ENCODE data around the gene OTOP2. TPM values are rescaled to one million over a fixed set of nuclear protein-coding genes. Genes with fewer than 3 reads are reported as not detected.
"Not testable (repeated sequence)": the region's sequence is repeated elsewhere in the genome, so short reads cannot be mapped to it uniquely, and the experiment has no call there.

OTOP2 gene
- total and polyA plus RNA-seq, 4 donors: not detected

GRCh38 chr17:74903034-74903433, 21.0 kb upstream of the OTOP2 start:
- no peak for TF ChIP-seq CTCF (IDR thresholded peaks at IDR 0.05; ENCODE audit: control extremely low read depth, extremely low read depth)
- H3K36me3 ChIP-seq (ENCODE audit: control insufficient read depth in 4 of 4, insufficient read depth in 4 of 4, low read length in 4 of 4): no peaks in the 10 kb centered on the region
- no peak for DNase-seq
- H3K27ac ChIP-seq (ENCODE audit: low read depth in 1 of 2, low read length in 1 of 2): no peak overlapping the region
- peaks cover 0 to 3% (median 0%) of the 10 kb centered on the region in 4 donors for H3K9me3 ChIP-seq (ENCODE audit: control insufficient read depth in 4 of 4, insufficient read depth in 3 of 4, low read length in 3 of 4)
- H3K27me3 ChIP-seq (ENCODE audit: control insufficient read depth in 3 of 3, insufficient read depth in 3 of 3, low read length in 2 of 3): no peaks in the 10 kb centered on the region
- no peak for ATAC-seq (ENCODE audit: insufficient read depth, low FRiP score)
- H3K4me3 ChIP-seq: no peak overlapping the region
- no peak overlapping the region for H3K9ac ChIP-seq (ENCODE audit: insufficient read depth in 1 of 2, low read length in 2 of 2)
- H3K4me1 ChIP-seq (ENCODE audit: control insufficient read depth in 5 of 5, insufficient read depth in 5 of 5, low read length in 5 of 5): no peaks in the 10 kb centered on the region
- WGBS, 2 donors: 87 to 90% methylated on average over 9 of the region's 9 CpGs

- H3K27me3 ChIP-seq (ENCODE audit: control insufficient read depth in 3 of 3, insufficient read depth in 3 of 3, low read length in 2 of 3): no peaks in the 10 kb centered on the region
These were observed 20.4 kb upstream of the OTOP2 start for GRCh38 chr17:74903671-74904070.

DNA sequence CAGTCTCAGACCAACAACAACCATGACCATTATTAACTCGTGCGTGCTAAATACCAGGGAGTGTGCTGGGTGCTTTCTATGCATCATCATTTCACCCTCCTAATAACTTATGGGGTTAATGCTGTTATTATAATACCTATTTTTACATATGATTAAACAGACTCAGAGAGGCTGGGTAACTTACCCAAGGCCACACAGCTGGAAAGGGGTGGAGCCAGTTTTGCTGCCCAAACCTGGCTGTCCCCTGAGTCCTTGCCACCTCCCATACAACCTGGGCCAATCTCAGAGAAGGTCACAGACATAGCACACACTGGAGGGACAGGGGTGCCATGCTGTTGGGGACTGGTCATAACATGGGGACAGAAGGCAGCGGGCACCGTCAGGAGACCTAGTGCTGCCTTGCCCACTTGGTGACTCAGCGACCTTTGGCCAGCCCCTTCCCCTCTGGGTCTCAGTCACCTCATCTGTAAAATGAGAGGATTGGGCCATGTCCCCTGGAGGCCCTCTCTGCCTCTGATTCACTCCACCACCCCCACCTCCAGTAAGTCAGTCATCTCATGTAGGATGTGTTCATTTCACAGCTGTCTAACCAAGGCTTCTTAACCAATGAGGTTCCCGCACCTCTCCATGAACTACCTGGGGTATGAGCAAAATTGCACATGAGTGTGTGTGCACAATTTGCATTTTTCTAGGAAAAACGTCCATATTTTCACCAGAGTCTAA, 19.2 kb upstream of the OTOP2 start:
- no peak overlapping the region for H3K27ac ChIP-seq (ENCODE audit: low read depth in 1 of 2, low read length in 1 of 2)
- no peak overlapping the region for H3K4me3 ChIP-seq
- peaks cover 0 to 3% (median 0%) of the 10 kb centered on the region in 4 donors for H3K9me3 ChIP-seq (ENCODE audit: control insufficient read depth in 4 of 4, insufficient read depth in 3 of 4, low read length in 3 of 4)
- no peaks in the 10 kb centered on the region for H3K4me1 ChIP-seq (ENCODE audit: control insufficient read depth in 5 of 5, insufficient read depth in 5 of 5, low read length in 5 of 5)
- 80 to 81% methylated on average over 7 of the region's 7 CpGs for WGBS, 2 donors
- no peaks in the 10 kb centered on the region for H3K27me3 ChIP-seq (ENCODE audit: control insufficient read depth in 3 of 3, insufficient read depth in 3 of 3, low read length in 2 of 3)
- DNase-seq (no peak), ATAC-seq (ENCODE audit: insufficient read depth, low FRiP score) (no peak)
- no peaks in the 10 kb centered on the region for H3K36me3 ChIP-seq (ENCODE audit: control insufficient read depth in 4 of 4, insufficient read depth in 4 of 4, low read length in 4 of 4)
- no peak for TF ChIP-seq CTCF (IDR thresholded peaks at IDR 0.05; ENCODE audit: control extremely low read depth, extremely low read depth)
- no peak overlapping the region for H3K9ac ChIP-seq (ENCODE audit: insufficient read depth in 1 of 2, low read length in 2 of 2)

More at GRCh38 chr17:74903671-74904070, 20.4 kb upstream of the OTOP2 start:
- peaks cover 0 to 3% (median 0%) of the 10 kb centered on the region in 4 donors for H3K9me3 ChIP-seq (ENCODE audit: control insufficient read depth in 4 of 4, insufficient read depth in 3 of 4, low read length in 3 of 4)
- no peak overlapping the region for H3K27ac ChIP-seq (ENCODE audit: low read depth in 1 of 2, low read length in 1 of 2)
- no peak for DNase-seq
- WGBS, 2 donors: 73 to 77% methylated on average over 6 of the region's 6 CpGs
- no peak for TF ChIP-seq CTCF (IDR thresholded peaks at IDR 0.05; ENCODE audit: control extremely low read depth, extremely low read depth)
- no peaks in the 10 kb centered on the region for H3K36me3 ChIP-seq (ENCODE audit: control insufficient read depth in 4 of 4, insufficient read depth in 4 of 4, low read length in 4 of 4)
- H3K9ac ChIP-seq (ENCODE audit: insufficient read depth in 1 of 2, low read length in 2 of 2): no peak overlapping the region
- ATAC-seq (ENCODE audit: insufficient read depth, low FRiP score): no peak
- no peak overlapping the region for H3K4me3 ChIP-seq
- H3K4me1 ChIP-seq (ENCODE audit: control insufficient read depth in 5 of 5, insufficient read depth in 5 of 5, low read length in 5 of 5): no peaks in the 10 kb centered on the region

DNA sequence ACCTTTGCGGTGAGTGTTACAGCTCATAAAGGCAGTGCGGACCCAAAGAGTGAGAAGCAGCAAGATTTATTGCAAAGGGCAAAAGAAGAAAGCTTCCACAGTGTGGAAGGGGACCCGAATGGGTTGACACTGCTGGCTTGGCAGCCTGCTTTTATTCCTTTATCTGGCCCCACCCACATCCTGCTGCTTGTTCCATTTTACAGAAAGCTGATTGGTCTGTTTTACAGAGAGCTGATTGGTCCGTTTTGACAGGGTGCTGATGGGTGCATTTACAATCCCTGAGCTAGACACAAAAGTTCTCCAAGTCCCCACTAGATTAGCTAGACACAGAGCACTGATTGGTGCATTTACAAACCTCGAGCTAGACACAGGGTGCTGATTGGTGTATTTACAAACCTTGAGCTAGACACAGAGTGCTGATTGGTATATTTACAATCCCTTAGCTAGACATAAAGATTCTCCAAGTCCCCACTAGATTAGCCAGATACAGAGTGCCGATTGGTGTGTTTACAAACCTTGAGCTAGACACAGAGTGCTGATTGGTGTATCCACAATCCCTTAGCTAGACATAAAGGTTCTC, 17.8 kb upstream of the OTOP2 start:
- ATAC-seq (ENCODE audit: insufficient read depth, low FRiP score); H3K27ac ChIP-seq (ENCODE audit: low read depth in 1 of 2, low read length in 1 of 2); H3K9ac ChIP-seq (ENCODE audit: insufficient read depth in 1 of 2, low read length in 2 of 2); H3K9me3 ChIP-seq (ENCODE audit: control insufficient read depth in 4 of 4, insufficient read depth in 3 of 4, low read length in 3 of 4); H3K4me1 ChIP-seq (ENCODE audit: control insufficient read depth in 5 of 5, insufficient read depth in 5 of 5, low read length in 5 of 5); H3K27me3 ChIP-seq (ENCODE audit: control insufficient read depth in 3 of 3, insufficient read depth in 3 of 3, low read length in 2 of 3); DNase-seq; H3K4me3 ChIP-seq; H3K36me3 ChIP-seq (ENCODE audit: control insufficient read depth in 4 of 4, insufficient read depth in 4 of 4, low read length in 4 of 4): not testable (repeated sequence)
- WGBS, 2 donors: 72 to 75% methylated on average over 6 of the region's 6 CpGs

All from lung (tissue), 12 donors.